ENCODE results near the gene NKD1.

- TF ChIP-seq POLR2A (IDR thresholded peaks at IDR 0.05; ENCODE audit: borderline replicate concordance, extremely low read depth, insufficient read depth, insufficient read length) (no peak), SIN3A (IDR thresholded peaks at IDR 0.05; ENCODE audit: low read depth) (no peak), CTCF (IDR thresholded peaks at IDR 0.05 in 2 of 3, conservative IDR thresholded peaks at IDR 0.05 in 1 of 3; ENCODE audit: borderline replicate concordance in 1 of 3, insufficient read depth in 1 of 3, low read depth in 2 of 3, low read length in 2 of 3) (no peak), EZH2phosphoT487 (IDR thresholded peaks at IDR 0.05; ENCODE audit: borderline replicate concordance) (no peak), YY1 (IDR thresholded peaks at IDR 0.05; ENCODE audit: extremely low read depth, insufficient replicate concordance, low read depth, low read length) (no peak), JUND (IDR thresholded peaks at IDR 0.05) (no peak), TCF7L2 (IDR thresholded peaks at IDR 0.05; ENCODE audit: borderline replicate concordance, extremely low read depth, insufficient read depth, insufficient read length) (no peak), POLR2AphosphoS5 (IDR thresholded peaks at IDR 0.05; ENCODE audit: low read depth, low read length) (no peak), EZH2 (IDR thresholded peaks at IDR 0.05) (no peak), CEBPB (IDR thresholded peaks at IDR 0.05; ENCODE audit: low read depth) (no peak), ZNF274 (IDR thresholded peaks at IDR 0.05; ENCODE audit: low read depth, low read length) (no peak), EGR1 (IDR thresholded peaks at IDR 0.05; ENCODE audit: low read depth) (no peak)
Observed at GRCh38 chr16:50611995-50612848, 64.0 kb downstream of the NKD1 start.
